ENCODE data around the gene PNLDC1. TPM values are rescaled to one million over a fixed set of nuclear protein-coding genes. Genes with fewer than 3 reads are reported as not detected.
A peak's percentile ranks its signal among the peaks of the same experiment; 100 is the strongest.
"Not testable (repeated sequence)": the region's sequence is repeated elsewhere in the genome, so short reads cannot be mapped to it uniquely, and the experiment has no call there.

The PNLDC1 gene
- total and polyA plus RNA-seq, 2 donors, result 0.15 TPM; not detected in 1

DNA sequence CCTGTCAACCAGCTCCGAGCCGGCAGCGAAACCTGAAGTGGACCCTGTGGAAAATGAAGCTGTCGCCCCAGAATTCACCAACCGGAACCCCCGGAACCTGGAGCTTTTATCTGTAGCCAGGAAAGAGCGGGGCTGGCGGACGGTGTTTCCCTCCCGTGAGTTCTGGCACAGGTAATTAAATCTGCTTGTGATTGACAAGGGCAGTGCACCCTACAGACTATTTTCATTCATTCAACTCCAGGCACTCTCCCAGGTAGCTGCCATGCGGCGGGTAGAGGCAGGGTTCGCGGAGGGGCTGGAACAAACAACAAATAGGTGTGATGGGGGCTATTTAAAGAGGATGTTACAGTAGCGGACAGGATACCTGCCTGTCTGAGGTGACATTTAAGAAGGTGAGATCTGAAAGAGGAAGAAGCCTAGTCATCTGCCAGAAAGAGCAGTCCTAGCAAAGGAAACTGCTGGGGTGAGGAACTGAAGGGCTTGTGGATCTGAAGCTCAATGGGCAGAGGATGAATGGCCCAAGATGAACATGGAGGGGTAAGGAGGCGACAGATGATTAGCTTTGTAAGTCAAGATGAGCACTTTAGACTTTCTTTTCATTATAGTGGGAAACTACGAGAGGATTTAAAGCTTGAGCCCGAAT, 9.0 kb upstream of the PNLDC1 start:
- WGBS, result 14% methylated on average over 18 of the region's 18 CpGs
- Histone ChIP-seq H3K27ac (ENCODE audit: low read depth) (no peak overlapping the region), H3K4me3 (ENCODE audit: low read depth, low read length) (peak overlapping the region; percentile 50), H3K4me1 (ENCODE audit: insufficient read depth) (no peaks in the 10 kb centered on the region), H3K36me3 (ENCODE audit: insufficient read depth) (peaks cover 3% of the 10 kb centered on the region)
- DNase-seq (ENCODE audit: extremely low spot score), result no peak

DNA sequence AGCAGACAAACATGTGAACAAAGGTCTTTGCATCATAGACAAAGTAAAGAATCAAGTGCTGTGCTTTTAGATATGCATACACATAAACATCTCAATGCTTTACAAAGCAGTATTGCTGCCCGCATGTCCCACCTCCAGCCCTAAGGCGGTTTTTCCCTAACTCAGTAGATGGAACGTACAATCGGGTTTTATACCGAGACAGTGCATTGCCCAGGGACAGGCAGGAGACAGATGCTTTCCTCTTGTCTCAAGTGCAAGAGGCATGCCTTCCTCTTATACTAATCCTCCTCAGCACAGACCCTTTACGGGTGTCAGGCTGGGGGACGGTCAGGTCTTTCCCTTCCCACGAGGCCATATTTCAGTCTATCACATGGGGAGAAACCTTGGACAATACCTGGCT, 5.1 kb upstream of the PNLDC1 start:
- not testable (repeated sequence) for H3K36me3 ChIP-seq (ENCODE audit: insufficient read depth); H3K4me1 ChIP-seq (ENCODE audit: insufficient read depth); H3K27ac ChIP-seq (ENCODE audit: low read depth); DNase-seq (ENCODE audit: extremely low spot score); H3K4me3 ChIP-seq (ENCODE audit: low read depth, low read length)
- WGBS, result 77% methylated on average over 8 of the region's 8 CpGs

DNA sequence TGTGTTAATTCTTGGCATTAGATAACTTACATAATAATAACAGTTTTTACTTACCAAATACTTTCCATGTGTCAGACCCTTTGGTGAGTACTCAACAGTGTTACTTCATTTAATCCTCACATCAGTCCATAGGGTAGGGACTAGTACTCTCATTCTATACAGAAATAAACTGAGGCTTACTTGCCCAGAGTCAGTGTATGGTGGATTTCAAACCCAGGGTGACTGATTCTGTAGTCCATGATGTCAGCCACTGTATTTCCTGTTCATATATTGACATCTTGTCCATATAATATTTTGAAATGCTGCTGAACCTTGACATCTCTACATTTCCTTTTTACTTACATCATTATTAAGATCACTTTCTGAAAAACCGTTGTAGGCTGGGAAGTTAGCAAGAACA, 2.5 kb upstream of the PNLDC1 start:
- H3K4me3 ChIP-seq (ENCODE audit: low read depth, low read length), result no peak overlapping the region
- no peak for DNase-seq (ENCODE audit: extremely low spot score)
- WGBS, result 43% methylated on average over 1 of the region's 1 CpG
- no peak overlapping the region for H3K27ac ChIP-seq (ENCODE audit: low read depth)
- H3K36me3 ChIP-seq (ENCODE audit: insufficient read depth), result peaks cover 10% of the 10 kb centered on the region
- H3K4me1 ChIP-seq (ENCODE audit: insufficient read depth), result no peaks in the 10 kb centered on the region

DNA sequence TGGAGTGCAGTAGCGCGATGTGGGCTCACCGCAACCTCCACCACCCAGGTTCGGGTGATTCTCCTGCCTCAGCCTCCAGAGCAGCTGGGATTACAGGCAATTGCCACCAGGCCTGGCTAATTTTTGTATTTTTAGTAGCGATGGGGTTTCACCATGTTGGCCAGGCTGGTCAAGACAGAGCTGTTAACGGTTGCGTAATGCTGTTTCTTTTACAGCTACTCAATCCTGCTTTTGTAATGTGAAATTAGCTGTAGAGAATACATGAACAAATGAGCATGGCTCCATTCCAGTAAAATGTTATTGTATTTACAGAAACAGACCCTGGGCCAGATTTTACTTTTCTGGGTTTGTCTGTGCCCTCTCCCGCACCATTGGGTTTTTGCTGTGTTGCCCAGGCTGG, 1.9 kb downstream of the PNLDC1 start:
- peaks cover 7% of the 10 kb centered on the region for H3K36me3 ChIP-seq (ENCODE audit: insufficient read depth)
- 93% methylated on average over 8 of the region's 8 CpGs for WGBS
- no peak overlapping the region for H3K27ac ChIP-seq (ENCODE audit: low read depth)
- no peaks in the 10 kb centered on the region for H3K4me1 ChIP-seq (ENCODE audit: insufficient read depth)
- no peak overlapping the region for H3K4me3 ChIP-seq (ENCODE audit: low read depth, low read length)
- DNase-seq (ENCODE audit: extremely low spot score), result no peak

DNA sequence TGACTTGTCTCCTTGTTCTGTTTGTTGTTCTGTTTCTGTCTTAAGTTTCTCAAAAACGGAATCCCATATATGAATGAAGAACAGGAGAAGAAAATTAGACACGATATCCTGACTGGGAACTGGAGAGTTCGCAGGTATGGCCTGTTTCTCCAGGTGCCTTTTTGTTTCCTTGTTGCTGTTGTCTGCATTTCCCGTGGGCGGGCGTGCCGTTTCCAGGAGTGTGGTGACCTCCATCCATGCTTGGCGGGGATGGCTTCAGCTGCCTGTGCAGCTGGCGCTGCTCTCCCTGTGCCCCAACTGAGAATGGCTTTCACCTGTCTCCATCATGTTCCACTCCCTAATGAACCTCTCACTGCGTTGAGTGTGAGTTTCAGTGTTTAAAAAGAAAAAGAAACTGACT, 4.4 kb downstream of the PNLDC1 start:
- Histone ChIP-seq H3K36me3 (ENCODE audit: insufficient read depth) (no peaks in the 10 kb centered on the region), H3K4me3 (ENCODE audit: low read depth, low read length) (no peak overlapping the region), H3K27ac (ENCODE audit: low read depth) (no peak overlapping the region), H3K4me1 (ENCODE audit: insufficient read depth) (no peaks in the 10 kb centered on the region)
- WGBS, result 91% methylated on average over 10 of the region's 10 CpGs
- DNase-seq (ENCODE audit: extremely low spot score), result no peak

DNA sequence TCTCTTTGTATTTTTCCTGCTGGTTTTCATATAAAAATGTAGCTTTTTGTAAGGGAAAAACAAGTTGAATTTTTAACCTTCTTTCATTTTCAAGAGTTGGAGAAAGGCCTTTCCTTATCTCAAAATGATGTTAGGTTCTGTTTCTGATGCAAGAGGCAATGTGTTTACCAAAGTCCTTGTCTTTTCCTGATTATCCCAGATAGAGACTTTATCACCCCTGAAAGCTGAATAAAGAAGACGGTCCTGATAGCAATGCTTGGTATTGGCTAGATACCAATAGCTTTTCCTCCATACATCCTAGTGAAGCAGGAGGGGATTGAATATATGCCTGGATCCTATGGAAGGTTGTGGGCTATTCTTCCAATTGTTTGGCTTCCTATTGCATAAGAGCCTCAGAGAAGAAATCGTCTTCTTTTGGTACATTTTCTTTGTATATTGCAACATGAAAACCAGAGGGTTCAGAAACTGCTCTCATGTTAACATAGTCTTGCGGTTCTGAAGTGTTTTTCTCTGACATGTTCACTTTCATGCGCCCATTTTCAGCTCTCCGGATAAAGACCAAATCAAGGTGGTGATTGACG, 5.5 kb downstream of the PNLDC1 start:
- 91% methylated on average over 6 of the region's 6 CpGs for WGBS
- Histone ChIP-seq H3K36me3 (ENCODE audit: insufficient read depth) (no peaks in the 10 kb centered on the region), H3K4me3 (ENCODE audit: low read depth, low read length) (no peak overlapping the region), H3K27ac (ENCODE audit: low read depth) (no peak overlapping the region), H3K4me1 (ENCODE audit: insufficient read depth) (no peaks in the 10 kb centered on the region)
- no peak for DNase-seq (ENCODE audit: extremely low spot score)

DNA sequence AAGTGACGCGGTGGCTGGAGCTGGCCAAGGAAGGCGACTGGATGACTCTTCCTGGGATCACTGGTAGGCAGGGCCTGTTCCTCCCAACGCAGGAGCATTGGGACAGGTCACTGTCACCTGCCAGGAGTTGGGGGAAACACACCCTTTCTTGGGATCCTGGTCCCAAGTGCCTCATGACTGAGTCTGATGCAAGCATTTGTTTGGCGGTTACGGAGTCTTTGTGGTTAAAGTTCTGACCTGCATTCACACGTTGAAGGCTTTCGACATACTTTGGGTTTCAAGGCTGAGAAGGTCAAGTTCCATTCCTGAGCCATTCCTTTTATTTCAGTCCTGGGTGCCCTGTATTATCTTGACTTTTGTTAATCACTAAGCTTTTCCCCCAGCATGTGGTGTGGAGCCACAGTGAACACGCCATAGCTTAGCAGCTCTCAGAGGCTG, 6.0 kb downstream of the PNLDC1 start:
- Histone ChIP-seq H3K36me3 (ENCODE audit: insufficient read depth) (no peaks in the 10 kb centered on the region), H3K27ac (ENCODE audit: low read depth) (no peak overlapping the region), H3K4me1 (ENCODE audit: insufficient read depth) (no peaks in the 10 kb centered on the region), H3K4me3 (ENCODE audit: low read depth, low read length) (no peak overlapping the region)
- DNase-seq (ENCODE audit: extremely low spot score), result no peak
- 94% methylated on average over 9 of the region's 9 CpGs for WGBS

DNA sequence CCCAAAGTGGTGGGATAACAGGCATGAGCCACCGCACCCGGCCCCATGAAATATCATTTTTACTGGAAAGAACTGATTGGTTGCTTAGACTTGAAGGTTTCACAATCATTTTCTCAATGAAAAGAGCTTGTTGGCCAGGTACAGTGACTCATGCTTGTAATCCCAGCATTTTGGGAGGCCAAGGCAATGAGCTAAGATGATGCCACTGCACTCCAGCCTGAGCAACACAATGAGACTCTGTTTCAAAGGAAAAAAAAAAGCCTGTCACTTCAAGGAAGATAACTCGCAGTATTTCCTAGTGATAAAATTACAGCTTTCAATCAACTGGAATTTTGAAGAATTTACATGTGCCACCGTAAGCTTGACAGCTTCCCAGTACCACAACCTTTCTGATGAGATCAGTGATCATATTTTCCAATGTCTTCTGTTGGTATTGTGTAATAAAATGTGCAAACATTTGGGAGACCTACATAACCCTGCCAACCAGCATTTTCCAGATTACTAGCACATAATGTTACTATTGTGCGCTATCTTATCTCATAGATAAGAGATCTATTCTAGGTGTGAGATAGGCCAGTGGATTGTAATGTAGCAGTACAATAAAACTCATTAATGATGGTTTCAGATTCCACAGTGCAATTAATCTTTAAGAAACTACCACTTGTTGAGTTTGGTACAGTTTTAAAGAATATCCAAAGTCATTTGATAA, 7.2 kb downstream of the PNLDC1 start:
- H3K4me3 ChIP-seq (ENCODE audit: low read depth, low read length), result no peak overlapping the region
- no peaks in the 10 kb centered on the region for H3K4me1 ChIP-seq (ENCODE audit: insufficient read depth)
- no peaks in the 10 kb centered on the region for H3K36me3 ChIP-seq (ENCODE audit: insufficient read depth)
- no peak overlapping the region for H3K27ac ChIP-seq (ENCODE audit: low read depth)
- DNase-seq (ENCODE audit: extremely low spot score), result no peak
- 89% methylated on average over 5 of the region's 5 CpGs for whole genome bisulfite sequencing

DNA sequence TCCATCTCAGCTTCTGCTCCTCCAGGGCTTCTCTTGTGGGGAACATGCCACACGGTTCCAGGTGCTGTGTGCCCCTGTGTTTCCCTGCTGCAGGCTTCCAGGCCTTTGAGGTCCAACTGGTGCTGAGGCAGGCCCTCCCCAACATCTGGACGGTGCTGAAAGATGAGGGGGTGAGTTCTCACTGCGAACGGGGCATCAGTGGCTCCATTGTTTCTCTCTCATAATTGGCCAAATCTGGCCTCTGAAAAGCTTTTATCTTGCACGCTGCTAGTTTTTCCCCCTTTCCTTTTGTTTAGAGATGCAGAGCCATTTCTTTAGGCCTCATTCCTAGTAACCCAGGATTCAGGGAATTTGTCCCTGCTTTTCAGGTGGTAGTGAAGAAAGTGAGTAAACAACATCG, 8.6 kb downstream of the PNLDC1 start:
- 80% methylated on average over 6 of the region's 6 CpGs for WGBS
- H3K4me3 ChIP-seq (ENCODE audit: low read depth, low read length), result no peak overlapping the region
- no peak for DNase-seq (ENCODE audit: extremely low spot score)
- no peaks in the 10 kb centered on the region for H3K4me1 ChIP-seq (ENCODE audit: insufficient read depth)
- no peak overlapping the region for H3K27ac ChIP-seq (ENCODE audit: low read depth)
- no peaks in the 10 kb centered on the region for H3K36me3 ChIP-seq (ENCODE audit: insufficient read depth)

DNA sequence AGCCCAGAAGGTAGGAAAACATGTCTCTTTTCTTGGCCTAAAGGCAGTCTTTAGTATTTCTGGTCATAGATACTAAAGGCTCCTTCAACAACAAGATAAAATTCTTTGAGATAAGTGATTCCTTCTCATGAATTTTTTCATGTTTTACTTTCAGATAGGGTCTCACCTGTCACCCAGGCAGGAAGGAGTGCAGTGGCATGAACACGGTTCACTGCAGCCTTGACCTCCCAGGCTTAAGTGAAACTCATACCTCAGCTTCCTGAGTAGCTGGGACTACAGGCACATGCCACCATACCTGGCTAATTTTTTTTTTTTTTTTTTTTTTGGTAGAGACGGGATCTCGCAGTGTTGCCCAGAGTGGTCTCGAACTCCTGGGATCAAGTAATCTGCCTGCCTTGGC, 9.1 kb downstream of the PNLDC1 start:
- H3K27ac ChIP-seq (ENCODE audit: low read depth), result no peak overlapping the region
- WGBS, result 90% methylated on average over 4 of the region's 4 CpGs
- H3K4me1 ChIP-seq (ENCODE audit: insufficient read depth), result no peaks in the 10 kb centered on the region
- H3K36me3 ChIP-seq (ENCODE audit: insufficient read depth), result no peaks in the 10 kb centered on the region
- H3K4me3 ChIP-seq (ENCODE audit: low read depth, low read length), result no peak overlapping the region
- no peak for DNase-seq (ENCODE audit: extremely low spot score)

DNA sequence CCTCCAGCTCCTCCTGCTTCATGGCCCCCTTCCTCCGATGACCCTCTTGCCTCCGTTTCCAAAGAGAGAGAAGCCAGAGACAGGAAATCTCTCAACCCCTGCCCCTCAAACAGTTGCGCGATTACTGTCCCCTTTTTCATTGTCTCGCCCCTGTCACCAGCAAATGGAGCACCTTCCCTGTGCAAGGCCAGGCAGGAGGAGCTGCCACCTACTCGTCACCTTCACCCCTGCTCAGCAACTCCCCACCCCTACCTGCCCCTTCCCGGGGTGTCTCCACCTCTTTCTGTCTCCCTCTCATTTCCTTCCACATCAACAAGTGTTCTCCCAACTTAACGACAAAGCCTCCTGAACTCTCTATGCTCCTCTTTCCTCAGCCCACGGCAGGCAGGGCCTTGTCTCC, 13.7 kb downstream of the PNLDC1 start:
- H3K4me3 ChIP-seq (ENCODE audit: low read depth, low read length), result no peak overlapping the region
- H3K27ac ChIP-seq (ENCODE audit: low read depth), result no peak overlapping the region
- 83% methylated on average over 9 of the region's 9 CpGs for WGBS
- no peaks in the 10 kb centered on the region for H3K4me1 ChIP-seq (ENCODE audit: insufficient read depth)
- DNase-seq (ENCODE audit: extremely low spot score), result no peak
- H3K36me3 ChIP-seq (ENCODE audit: insufficient read depth), result no peaks in the 10 kb centered on the region

DNA sequence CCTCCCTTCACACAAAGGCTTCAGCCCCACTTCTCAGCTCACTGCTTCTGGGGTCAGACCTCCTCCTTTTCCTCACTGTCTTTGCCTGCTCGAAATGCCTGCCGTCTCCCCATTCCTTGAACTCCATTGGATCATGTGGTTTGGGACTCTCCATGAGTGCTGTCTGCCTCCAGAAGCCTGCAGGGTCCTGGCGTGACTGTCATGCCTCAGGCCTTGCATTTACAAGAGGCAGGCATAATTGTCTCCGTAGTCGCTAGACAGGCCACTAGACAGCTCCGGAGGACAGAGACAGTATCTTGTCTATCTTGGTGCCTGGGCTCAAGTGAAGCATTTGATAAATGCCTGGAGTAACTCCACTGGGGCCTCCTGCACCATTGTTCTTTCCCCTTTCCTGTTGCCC, 15.3 kb downstream of the PNLDC1 start:
- Histone ChIP-seq H3K36me3 (ENCODE audit: insufficient read depth) (no peaks in the 10 kb centered on the region), H3K27ac (ENCODE audit: low read depth) (no peak overlapping the region), H3K4me1 (ENCODE audit: insufficient read depth) (no peaks in the 10 kb centered on the region), H3K4me3 (ENCODE audit: low read depth, low read length) (no peak overlapping the region)
- no peak for DNase-seq (ENCODE audit: extremely low spot score)
- WGBS, result 67% methylated on average over 6 of the region's 6 CpGs

DNA sequence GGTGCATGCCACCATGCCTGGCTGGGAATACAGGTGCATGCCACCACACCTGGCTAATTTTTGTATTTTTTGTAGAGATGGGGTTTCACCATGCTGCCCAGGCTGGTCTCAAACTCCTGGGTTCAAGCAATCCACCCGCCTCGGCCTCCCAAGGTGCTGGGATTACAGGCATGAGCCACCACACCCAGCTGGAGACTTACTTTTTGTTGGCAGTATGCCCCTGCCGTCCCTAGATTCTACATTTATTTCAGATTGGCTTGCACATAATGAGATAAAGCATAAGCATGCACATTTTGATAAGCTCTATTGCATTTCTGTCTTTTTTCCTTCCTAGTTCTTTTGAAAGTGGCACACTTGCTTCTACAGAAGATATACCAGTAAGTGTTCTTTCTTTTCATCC, 16.7 kb downstream of the PNLDC1 start:
- not testable (repeated sequence) for H3K4me1 ChIP-seq (ENCODE audit: insufficient read depth); H3K36me3 ChIP-seq (ENCODE audit: insufficient read depth); H3K27ac ChIP-seq (ENCODE audit: low read depth); H3K4me3 ChIP-seq (ENCODE audit: low read depth, low read length); DNase-seq (ENCODE audit: extremely low spot score)
- 74% methylated on average over 3 of the region's 3 CpGs for WGBS

DNA sequence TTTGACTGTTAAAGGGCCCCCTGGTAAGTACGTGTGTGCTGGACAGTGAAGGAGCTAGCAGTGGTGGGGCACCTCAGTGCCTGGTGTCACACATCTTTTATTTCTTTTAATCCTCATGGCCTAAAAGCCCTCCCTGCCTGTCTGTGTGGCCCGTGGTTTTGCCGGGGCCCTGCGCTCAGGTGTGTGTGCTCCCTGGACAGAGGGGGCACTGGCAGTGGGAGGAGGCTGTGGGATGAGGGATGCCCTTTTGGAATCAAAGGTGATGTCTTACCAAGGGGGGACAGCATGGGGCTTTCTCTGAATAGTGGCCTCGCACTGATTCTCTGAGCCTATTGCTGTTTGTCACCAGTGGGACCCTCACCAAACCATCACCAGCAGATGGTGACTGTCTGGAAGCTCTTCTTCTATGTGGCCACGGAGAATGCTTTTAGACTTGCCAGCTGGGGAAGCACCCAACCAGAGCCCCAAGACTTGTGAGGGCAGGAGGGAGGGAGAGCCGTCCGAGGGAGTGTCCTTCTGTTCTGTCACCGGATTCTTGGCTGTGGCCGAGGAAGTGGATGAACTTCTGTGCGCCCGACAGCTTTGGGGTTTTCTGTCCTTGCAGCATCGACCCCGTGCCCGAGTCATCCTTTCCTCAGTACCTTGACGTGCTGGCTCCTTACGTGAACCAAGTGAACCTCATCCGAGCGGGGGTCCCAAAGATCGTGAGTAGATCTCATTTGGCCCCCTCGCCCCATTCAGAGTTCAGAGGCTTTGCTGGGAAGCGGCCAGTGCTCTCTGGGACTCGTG, 18.1 kb downstream of the PNLDC1 start:
- Histone ChIP-seq H3K36me3 (ENCODE audit: insufficient read depth) (no peaks in the 10 kb centered on the region), H3K4me3 (ENCODE audit: low read depth, low read length) (no peak overlapping the region), H3K27ac (ENCODE audit: low read depth) (no peak overlapping the region), H3K4me1 (ENCODE audit: insufficient read depth) (no peaks in the 10 kb centered on the region)
- no peak for DNase-seq (ENCODE audit: extremely low spot score)
- WGBS, result 87% methylated on average over 23 of the region's 23 CpGs

All from urinary bladder (tissue), 4 donors.